Muscle of back (tissue), 11 donors: ENCODE data around the gene CACNG1. TPM values are rescaled to one million over a fixed set of nuclear protein-coding genes. Genes with fewer than 3 reads are reported as not detected.
A peak's percentile ranks its signal among the peaks of the same experiment; 100 is the strongest.
"Not testable (repeated sequence)": the region's sequence is repeated elsewhere in the genome, so short reads cannot be mapped to it uniquely, and the experiment has no call there.

Source experiments
- DNase-seq, 3 donors: peaks; one replicate each; pipeline versions ENCODE4 v3.0.0 to v3.0.0-alpha.2; 2013
- polyA plus RNA-seq, 10 donors: library from polyadenylated mRNA; unstranded; fragments of 120-200 nt; gene quantifications; one replicate each; pipeline ENCODE4 v1.2.1, GENCODE V29; 2013; ENCODE audit not compliant: insufficient read length in 10 of 10

The CACNG1 gene
- polyA plus RNA-seq, 10 donors = 101 to 249 (median 186) TPM

DNA sequence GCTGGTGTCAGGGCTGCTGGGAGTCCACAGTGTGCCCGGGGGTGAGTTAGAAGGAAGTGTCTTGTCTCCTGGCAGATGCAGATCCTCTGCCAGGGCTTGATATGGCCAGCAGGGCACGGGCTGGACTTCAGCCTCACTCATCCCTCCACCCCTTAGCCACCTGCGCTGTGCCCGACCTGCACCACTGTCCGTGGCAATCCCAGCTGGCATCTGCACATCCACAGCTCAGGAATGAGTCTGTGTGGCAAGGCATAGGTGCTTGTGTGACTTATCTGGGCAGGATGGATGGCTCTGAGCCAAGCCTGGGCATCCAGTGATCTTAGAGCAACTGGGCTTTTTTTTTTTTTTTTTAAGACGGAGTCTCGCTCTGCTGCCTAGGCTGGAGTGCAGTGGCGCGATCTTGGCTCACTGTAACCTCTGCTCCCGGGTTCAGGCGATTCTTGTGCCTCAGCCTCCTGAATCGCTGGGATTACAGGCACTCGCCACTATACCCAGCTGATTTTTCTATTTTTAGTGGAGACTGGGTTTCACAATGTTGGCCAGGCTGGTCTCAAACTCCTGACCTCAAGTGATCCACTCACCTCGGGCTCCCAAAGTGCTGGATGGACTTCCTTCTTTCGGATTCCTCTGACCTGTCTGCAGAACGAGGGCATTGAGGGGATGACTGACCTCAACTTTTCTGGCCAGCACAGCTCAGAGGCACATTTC is 22.5 kb upstream of the CACNG1 start:
- DNase-seq = no peak

DNA sequence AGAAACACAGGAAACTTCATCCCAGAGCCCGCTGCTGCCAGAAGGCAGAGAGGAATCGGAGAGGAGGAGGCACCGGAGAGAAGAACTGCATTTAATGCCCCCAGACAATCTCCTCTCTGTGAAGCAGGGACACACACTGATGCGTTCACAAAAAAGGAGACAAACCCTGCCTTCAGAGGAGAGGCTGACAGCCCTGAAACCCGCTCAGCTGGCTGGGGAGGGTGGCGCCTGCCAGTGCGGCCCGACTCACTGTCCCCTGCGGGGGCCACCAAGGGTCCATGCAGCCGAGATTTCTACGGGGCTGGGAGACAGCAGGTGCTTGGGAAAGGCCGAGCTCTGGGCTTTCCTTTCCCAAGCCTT is 21.9 kb upstream of the CACNG1 start:
- no peak for DNase-seq

DNA sequence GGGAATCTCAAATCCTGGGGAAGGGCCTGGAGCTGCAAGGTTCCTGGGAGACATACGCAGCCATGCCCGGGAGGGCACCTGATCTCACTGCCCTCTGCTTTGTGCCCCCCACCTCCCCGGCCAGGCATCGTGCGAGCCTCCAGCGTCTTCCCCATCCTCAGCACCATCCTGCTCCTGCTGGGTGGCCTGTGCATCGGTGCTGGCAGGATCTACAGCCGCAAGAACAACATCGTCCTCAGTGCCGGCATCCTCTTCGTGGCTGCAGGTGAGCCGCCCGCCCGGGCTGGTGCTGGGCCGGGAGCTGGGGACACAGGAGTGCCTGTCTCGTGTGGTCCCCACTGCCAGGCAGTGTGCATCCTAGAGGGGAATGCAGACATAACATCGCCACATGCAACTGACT is 19.6 kb upstream of the CACNG1 start:
- no peak for DNase-seq

- DNase-seq = no peak
These were observed 19.1 kb upstream of the CACNG1 start for GRCh38 chr17:67025216-67025792.

DNA sequence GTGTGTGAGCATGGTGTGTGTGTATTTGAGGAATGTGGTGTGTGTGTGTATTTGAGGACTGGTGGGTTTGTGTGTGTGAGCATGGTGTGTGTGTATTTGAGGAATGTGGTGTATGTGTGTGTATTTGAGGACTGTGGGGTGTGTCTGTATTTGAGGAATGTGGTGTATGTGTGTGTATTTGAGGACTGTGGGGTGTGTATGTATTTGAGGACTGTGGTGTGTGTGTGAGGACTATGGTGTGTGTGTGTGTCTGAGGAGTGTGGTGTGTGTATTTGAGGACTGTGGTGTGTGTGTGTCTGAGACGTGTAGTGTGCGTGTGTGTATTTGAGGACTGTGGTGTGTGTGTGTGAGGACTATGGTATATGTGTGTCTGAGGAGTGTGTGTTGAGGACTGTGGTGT is 18.0 kb upstream of the CACNG1 start:
- DNase-seq = no peak

GRCh38 chr17:67027031-67027628 is 17.2 kb upstream of the CACNG1 start:
- DNase-seq = no peak

DNA sequence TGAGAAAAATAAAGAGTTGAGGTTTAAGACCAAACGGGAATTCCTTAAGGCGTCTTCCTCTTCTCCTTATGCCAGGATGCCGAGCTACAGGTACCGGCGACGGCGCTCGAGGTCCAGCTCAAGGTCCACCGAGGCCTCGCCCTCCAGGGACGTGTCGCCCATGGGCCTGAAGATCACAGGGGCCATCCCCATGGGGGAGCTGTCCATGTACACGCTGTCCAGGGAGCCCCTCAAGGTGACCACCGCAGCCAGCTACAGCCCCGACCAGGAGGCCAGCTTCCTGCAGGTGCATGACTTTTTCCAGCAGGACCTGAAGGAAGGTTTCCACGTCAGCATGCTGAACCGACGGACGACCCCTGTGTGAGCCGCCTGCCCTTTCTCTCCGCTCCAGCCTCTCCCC is 13.7 kb upstream of the CACNG1 start:
- no peak for DNase-seq

DNA sequence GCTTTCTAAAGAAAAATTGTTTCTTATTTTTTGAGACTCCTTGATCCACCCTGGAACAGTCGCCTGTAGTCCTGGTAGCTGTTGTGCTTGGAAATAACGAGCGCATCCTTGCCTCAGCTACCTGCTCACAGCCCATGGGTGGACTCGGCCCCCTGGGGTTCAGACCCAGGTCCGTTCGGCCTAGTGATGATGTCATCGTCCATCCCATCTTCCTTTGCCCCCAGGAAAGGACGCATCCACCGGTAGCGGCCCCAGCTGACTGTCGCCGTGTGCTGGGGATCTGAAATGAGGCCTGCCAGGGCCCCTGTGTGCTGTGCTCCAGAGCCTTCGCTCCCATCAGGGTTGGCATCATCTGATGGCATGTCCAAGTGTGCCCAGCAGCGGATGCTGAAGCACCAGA is 12.0 kb upstream of the CACNG1 start:
- no peak for DNase-seq

DNA sequence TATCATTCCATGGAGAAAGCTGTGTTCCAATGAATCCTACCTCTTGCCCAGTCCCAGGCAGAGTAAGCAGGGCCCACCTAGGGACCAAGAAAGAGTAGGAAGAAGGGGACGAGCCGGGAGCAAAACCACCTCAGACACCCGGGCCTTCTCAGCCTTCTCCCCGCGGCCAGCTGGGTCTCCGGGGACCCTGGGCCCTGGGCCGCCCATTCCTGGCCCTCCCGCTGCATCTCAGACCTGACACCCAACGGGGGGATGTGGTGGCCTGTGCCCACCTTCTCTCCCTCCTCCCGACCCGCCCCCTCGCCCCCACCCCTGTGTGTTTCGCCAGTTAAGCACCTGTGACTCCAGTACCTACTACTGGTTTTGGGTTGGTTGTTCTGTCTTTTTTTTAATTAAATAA is 11.4 kb upstream of the CACNG1 start:
- no peak for DNase-seq

DNA sequence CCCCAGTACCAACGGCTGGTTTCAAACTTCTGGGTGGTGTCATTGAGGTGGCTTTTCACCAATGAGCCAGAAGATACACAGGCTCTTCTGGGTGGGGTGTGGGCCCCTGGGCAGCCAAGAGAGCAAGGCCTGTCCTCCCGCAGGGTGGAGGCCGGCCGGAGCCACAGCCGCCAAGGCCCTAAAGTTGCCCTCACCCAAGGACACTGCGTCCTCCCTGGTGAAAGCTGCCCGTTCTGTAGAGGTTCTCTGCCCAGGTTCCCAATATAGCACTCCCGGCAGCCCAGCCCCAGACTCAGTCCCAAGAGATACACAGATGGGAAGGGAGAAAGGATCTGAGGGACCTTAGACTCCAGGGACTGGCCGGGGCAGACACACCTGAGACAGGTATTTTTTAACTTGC is 10.7 kb upstream of the CACNG1 start:
- DNase-seq = no peak

- DNase-seq = no peak
These were observed 8.9 kb upstream of the CACNG1 start for GRCh38 chr17:67035131-67036083.

- DNase-seq = no peak
These were observed 5.4 kb upstream of the CACNG1 start for GRCh38 chr17:67038861-67039365.

DNA sequence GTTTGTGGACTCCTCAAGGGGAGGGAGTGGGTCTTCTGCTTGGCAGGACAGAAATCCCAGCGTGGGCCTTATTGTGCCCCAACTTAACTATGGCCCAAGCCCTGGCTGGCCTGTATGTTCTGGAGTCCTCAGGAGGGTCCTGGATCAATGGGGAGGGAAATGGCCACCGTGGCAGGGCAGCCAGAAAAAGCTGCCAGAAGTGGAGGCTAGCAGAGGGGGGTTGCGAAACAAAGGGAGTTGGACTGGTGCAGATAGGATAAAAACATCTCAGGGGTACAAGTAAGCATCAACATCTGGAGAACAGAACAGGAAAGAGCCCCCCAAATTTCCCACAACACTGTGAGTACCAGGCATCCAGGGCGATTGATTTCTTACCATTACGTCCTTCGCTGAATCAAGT is 3.7 kb upstream of the CACNG1 start:
- no peak for DNase-seq

DNA sequence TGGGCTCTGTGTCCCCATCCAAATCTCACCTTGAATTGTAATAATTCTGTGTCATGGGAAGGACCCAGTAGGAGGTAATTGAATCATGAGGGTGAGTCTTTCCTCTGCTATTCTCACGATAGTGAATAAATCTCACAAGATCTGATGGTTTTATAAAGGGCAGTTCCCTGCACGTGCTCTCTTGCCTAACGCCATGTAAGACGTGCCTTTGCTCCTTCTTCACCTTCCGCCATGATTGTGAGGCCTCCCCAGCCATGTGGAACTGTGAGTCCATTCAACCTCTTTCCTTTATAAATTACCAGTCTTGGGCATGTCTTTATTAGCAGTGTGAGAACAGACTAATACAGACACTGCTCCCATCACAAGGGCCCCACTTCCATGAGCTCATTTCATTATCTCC is 3.2 kb upstream of the CACNG1 start:
- DNase-seq = not testable (repeated sequence)

DNA sequence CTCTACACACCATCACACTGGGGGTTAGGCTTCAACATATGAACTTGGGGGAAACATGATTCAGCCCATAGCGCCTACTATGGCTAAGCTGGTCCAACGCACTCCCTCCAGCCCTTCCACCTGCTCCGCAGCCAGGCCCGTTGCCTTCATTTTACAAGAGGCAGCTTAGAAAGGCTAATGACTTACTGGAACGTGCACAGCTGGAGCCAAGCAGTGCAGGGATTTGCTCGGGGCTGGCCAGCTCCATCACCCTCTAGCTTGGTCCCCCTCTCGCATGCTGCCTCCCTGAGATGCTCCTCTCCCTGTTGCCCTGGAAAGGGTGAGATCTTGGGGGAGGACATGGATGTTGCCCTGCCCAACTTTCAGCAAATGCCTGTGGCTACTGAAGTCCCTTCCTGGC is 2.8 kb upstream of the CACNG1 start:
- DNase-seq = no peak

DNA sequence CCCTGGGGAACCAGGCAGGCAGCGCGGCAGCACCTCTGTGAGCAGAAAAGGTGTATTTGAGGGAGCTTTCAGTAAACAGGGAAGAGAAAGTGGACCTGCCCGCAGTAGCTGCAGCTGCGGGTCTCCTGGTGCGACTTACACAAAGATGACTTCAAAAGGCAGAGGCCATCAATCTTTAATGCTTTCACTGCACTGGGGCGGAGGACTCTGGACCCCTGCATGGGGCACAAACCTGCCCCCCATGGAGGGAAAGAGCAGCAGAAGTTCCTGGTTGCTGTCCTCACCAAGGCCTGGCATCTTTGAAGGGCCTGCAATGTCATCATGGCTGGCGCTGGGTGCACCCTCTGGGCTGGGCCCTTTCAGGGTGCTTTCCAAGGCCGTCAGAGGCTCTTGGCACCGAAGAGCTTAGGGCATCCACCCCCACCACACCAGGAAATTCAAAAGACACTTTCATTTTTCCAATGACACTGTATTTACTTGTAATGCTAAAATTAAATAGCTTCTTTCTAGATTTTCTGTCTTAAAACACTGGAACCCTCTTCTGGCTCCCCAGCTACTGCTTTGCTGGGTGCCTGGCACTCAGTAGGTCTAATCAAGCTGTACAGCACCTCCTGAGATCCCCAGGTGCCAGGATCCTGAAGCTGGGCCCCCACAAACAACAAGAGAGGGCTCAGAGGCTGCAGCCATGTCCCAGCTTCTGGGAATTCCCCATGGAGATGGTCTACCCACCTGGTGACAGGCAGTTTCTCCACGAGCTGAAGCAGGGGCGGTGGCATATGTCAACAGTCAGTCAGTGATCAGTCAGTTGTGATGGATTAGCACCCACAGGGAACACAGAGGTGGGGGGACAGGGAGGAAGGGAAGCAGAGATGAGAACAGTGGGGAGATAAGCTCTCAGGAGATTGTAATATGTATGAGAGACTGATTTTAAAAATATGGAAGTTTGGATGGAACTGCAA is 2.1 kb upstream of the CACNG1 start:
- DNase-seq = no peak

DNA sequence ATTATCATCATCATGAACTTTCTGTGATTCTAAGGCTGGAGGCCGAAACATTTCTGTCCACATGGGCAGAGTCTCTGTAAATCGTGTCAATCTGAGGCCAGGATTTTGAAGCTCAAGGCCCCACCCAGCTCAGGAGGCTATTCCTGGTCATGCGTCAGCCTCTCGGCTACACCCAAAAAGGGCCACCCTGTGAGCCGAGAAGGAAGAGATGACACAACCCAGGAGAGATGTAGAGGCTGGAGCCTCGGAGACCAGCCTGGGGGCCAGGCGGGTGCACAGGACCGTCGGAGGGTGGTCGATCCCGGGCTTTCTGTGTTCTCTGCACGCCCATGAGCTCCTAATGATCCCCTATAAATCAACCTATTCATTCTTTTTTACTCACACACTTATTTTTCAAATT is 1.1 kb upstream of the CACNG1 start:
- DNase-seq = peak in 1 of 3 donors; percentile 49

DNA sequence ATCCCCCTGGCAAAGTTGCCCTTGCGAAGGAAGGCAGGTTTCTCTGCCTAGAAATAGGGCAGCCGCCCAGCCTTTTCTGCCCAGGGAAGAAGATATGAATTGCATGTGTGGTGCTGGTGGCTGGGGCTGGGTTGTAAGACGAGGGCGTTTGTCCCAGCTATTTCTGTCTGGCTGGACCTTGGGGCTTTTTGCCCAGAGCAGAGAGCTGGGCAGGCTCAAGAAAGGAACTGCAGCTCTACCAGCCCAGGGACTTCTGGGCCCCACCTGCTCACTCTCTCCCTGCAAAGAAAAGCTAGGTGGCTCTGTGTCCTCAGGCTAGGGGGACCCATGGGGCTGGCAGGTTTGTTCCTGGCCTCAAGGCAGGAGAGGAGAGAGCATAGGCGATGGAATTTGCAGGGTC is 586 bp downstream of the CACNG1 start:
- DNase-seq = no peak

DNA sequence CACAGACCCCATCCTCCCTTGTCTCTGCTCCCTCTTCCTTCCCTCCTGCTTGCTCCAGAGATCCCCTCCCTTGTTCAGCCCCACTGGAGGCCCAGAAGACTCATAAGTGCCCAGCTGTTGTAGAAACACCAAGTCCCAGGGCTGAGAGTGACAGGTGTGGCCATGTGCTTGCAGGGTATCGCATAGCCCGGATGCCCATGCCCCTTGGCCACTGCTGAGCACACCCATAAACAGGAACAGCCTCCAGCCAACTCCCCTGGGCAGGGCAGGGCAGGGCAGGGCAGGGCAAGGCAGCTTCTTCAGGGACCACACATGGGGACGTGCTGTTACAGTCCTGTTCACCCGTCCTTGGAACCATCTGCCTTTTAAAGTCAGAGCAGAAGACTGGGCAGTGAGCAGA is 2.0 kb downstream of the CACNG1 start:
- DNase-seq = peak; percentile 48 to 69 (median 55)

- DNase-seq = no peak
These were observed 3.0 kb downstream of the CACNG1 start for GRCh38 chr17:67047382-67047781.
